CD4-positive, alpha-beta memory T cell (primary cell): ENCODE results near the gene CAPN7. TPM values are rescaled to one million over a fixed set of nuclear protein-coding genes. Genes with fewer than 3 reads are reported as not detected.

Experiments used
- CTCF ChIA-PET: fragments of 350-600 bp; sonication (Branson Sonifier 250); formaldehyde crosslinking; loops from one replicate; lab custom pipeline; 2021; ENCODE audit warnings: inconsistent platforms; ENCODE audit not compliant: partially characterized antibody; lab: Charles Lee
- POLR2A ChIA-PET: fragments of 350-600 bp; sonication (Branson Sonifier 250); formaldehyde crosslinking; loops from one replicate; lab custom pipeline; 2021; ENCODE audit not compliant: partially characterized antibody; lab: Charles Lee
- DNase-seq, 5 donors: peaks; one replicate each; pipeline versions ENCODE4 v3.0.0 to v3.0.0-alpha.2; 2020 to 2022; ENCODE audit warnings: mixed read lengths in 1 of 5
- H3K27ac ChIP-seq: one replicate; pipeline ENCODE4 v1.7.0; 2013; ENCODE audit warnings: low read depth, low read length
- H3K27me3 ChIP-seq: 2 replicates; pipeline ENCODE4 v1.7.0; 2013; ENCODE audit warnings: mild to moderate bottlenecking, low read length, moderate library complexity; ENCODE audit not compliant: insufficient read depth
- H3K36me3 ChIP-seq: 2 replicates; pipeline ENCODE4 v1.7.0; 2013; ENCODE audit warnings: mild to moderate bottlenecking, low read length, moderate library complexity; ENCODE audit not compliant: insufficient read depth
- H3K4me1 ChIP-seq: 2 replicates; pipeline ENCODE4 v1.7.0; 2013; ENCODE audit warnings: mild to moderate bottlenecking, low read length, moderate library complexity; ENCODE audit not compliant: insufficient read depth
- H3K4me3 ChIP-seq, 2 donors: one replicate each; pipeline ENCODE4 v1.7.0; 2013; ENCODE audit warnings: low read length in 2 of 2, mild to moderate bottlenecking in 1 of 2
- H3K9me3 ChIP-seq, 2 donors: one replicate each; pipeline ENCODE4 v1.7.0; 2013; ENCODE audit warnings: low read length in 2 of 2, control low read depth in 1 of 2; ENCODE audit not compliant: control insufficient read depth in 1 of 2
- H3K27ac Mint-ChIP-seq, 7 donors: one replicate each; pipeline ENCODE4 v1.8.0; 2020 to 2021; ENCODE audit warnings: mixed read lengths in 7 of 7, mild to moderate bottlenecking in 6 of 7, inconsistent platforms in 3 of 7, moderate library complexity in 3 of 7
- H3K27me3 Mint-ChIP-seq, 2 donors: one replicate each; pipeline ENCODE4 v1.8.0; 2020 to 2021; ENCODE audit warnings: mixed read lengths in 2 of 2
- H3K36me3 Mint-ChIP-seq, 2 donors: one replicate each; pipeline ENCODE4 v1.8.0; 2020 to 2021; ENCODE audit warnings: mixed read lengths in 2 of 2, inconsistent platforms in 1 of 2, mild to moderate bottlenecking in 1 of 2
- H3K4me1 Mint-ChIP-seq, 4 donors: one replicate each; pipeline ENCODE4 v1.8.0; 2020 to 2021; ENCODE audit warnings: mixed read lengths in 4 of 4, mild to moderate bottlenecking in 1 of 4
- H3K4me3 Mint-ChIP-seq, 8 donors: one replicate each; pipeline ENCODE4 v1.8.0; 2020 to 2021; ENCODE audit warnings: mixed read lengths in 8 of 8, mild to moderate bottlenecking in 7 of 8, moderate library complexity in 6 of 8, inconsistent platforms in 3 of 8
- H3K9me3 Mint-ChIP-seq, 8 donors: one replicate each; pipeline ENCODE4 v1.8.0; 2020 to 2021; ENCODE audit warnings: mixed read lengths in 8 of 8, mild to moderate bottlenecking in 5 of 8, inconsistent platforms in 3 of 8, moderate library complexity in 1 of 8
- intact Hi-C: fragments of 100-400 bp; cut with micrococcal nuclease; formaldehyde crosslinking; loops from one replicate; pipeline ENCODE4 v1.15.1; 2023
- polyA plus RNA-seq, 2 donors: library from polyadenylated mRNA; unstranded; fragments of 300-500 nt; fragmentation: Illumina TruSeq; gene quantifications; one replicate each; pipeline ENCODE4 v1.2.3, GENCODE V29; 2021
- total RNA-seq, 2 experiments: library from RNA; stranded (reverse); gene quantifications; one replicate each; pipeline ENCODE4 v1.2.3, GENCODE V29; 2021

Gene CAPN7
- total and polyA plus RNA-seq, 4 experiments from 2014 or later: 18.9 to 103 (median 59.6) TPM

- Mint-ChIP-seq H3K27ac (peak overlapping the region in 1 of 7 donors; percentile 73), H3K27me3 (no peaks in the 10 kb centered on the region), H3K36me3 (peaks cover 29 to 59% of the 10 kb centered on the region in 2 donors), H3K4me3 (no peak overlapping the region), H3K4me1 (peaks cover 0 to 9% (median 4%) of the 10 kb centered on the region in 4 donors), H3K9me3 (no peaks in the 10 kb centered on the region)
- Histone ChIP-seq H3K36me3 (peaks cover 52% of the 10 kb centered on the region), H3K4me3 (no peak overlapping the region), H3K9me3 (no peaks in the 10 kb centered on the region), H3K27me3 (no peaks in the 10 kb centered on the region), H3K27ac (no peak overlapping the region), H3K4me1 (no peaks in the 10 kb centered on the region)
- DNase-seq: peak; percentile 36 to 51 (median 44)
- ChIA-PET POLR2A (interaction anchor here (1.1 kb wide), 1 partner anchor 34 kb away, joined by 4 read pairs; no protein-coding TSS in a partner anchor), CTCF (interaction anchor here (0.7 to 5.7 kb wide), 6 partner anchors 11 to 317 kb away, joined by 3 to 21 read pairs (median 4); partner anchors contain the start of gene CAPN7)
- intact Hi-C loops: loop anchor here (1.0 to 5.0 kb wide), 3 partner anchors 34 to 164 kb away; partner anchors contain the start of gene CAPN7
These were observed 35.3 kb downstream of the CAPN7 start for GRCh38 chr3:15241341-15241740.

- Histone ChIP-seq H3K4me1 (no peaks in the 10 kb centered on the region), H3K27me3 (no peaks in the 10 kb centered on the region), H3K9me3 (no peaks in the 10 kb centered on the region), H3K4me3 (no peak overlapping the region), H3K36me3 (peaks cover 63% of the 10 kb centered on the region), H3K27ac (no peak overlapping the region)
- POLR2A ChIA-PET: no interaction called here
- peak overlapping the region in 6 of 7 donors; percentile 7 to 83 (median 25) for H3K27ac Mint-ChIP-seq
- no peaks in the 10 kb centered on the region for H3K27me3 Mint-ChIP-seq
- H3K4me1 Mint-ChIP-seq: peaks cover 0 to 14% (median 5%) of the 10 kb centered on the region in 4 donors
- CTCF ChIA-PET: interaction anchor here (1.2 kb wide), 1 partner anchor 24 kb away, joined by 4 read pairs; no protein-coding TSS in a partner anchor
- no peaks in the 10 kb centered on the region for H3K9me3 Mint-ChIP-seq
- peaks cover 33 to 65% of the 10 kb centered on the region in 2 donors for H3K36me3 Mint-ChIP-seq
- DNase-seq: no peak
- no peak overlapping the region for H3K4me3 Mint-ChIP-seq
- intact Hi-C loops: loop anchor here (5.0 kb wide), 1 partner anchor 37 kb away; the partner anchor contains the start of gene CAPN7
These were observed 37.9 kb downstream of the CAPN7 start for GRCh38 chr3:15243822-15244482.

GRCh38 chr3:15246186-15246585, 40.1 kb downstream of the CAPN7 start:
- H3K27me3 ChIP-seq: no peaks in the 10 kb centered on the region
- peaks cover 50% of the 10 kb centered on the region for H3K36me3 ChIP-seq
- H3K4me3 Mint-ChIP-seq: no peak overlapping the region
- H3K27ac ChIP-seq: no peak overlapping the region
- ChIA-PET POLR2A (no interaction called here), CTCF (interaction anchor here (0.9 kb wide), 1 partner anchor 22 kb away, joined by 4 read pairs; no protein-coding TSS in a partner anchor)
- H3K27ac Mint-ChIP-seq: peak overlapping the region in 1 of 7 donors; percentile 39
- peaks cover 0 to 14% (median 5%) of the 10 kb centered on the region in 4 donors for H3K4me1 Mint-ChIP-seq
- H3K9me3 Mint-ChIP-seq: no peaks in the 10 kb centered on the region
- no peak overlapping the region for H3K4me3 ChIP-seq
- no peaks in the 10 kb centered on the region for H3K4me1 ChIP-seq
- H3K36me3 Mint-ChIP-seq: peaks cover 36 to 62% of the 10 kb centered on the region in 2 donors
- no peaks in the 10 kb centered on the region for H3K27me3 Mint-ChIP-seq
- no peaks in the 10 kb centered on the region for H3K9me3 ChIP-seq
- intact Hi-C loops: no loop called here
- no peak for DNase-seq

GRCh38 chr3:15253023-15253697, 47.1 kb downstream of the CAPN7 start:
- Histone ChIP-seq H3K27me3 (no peaks in the 10 kb centered on the region), H3K27ac (peak overlapping the region; percentile 4), H3K4me3 (no peak overlapping the region), H3K9me3 (no peaks in the 10 kb centered on the region), H3K4me1 (no peaks in the 10 kb centered on the region), H3K36me3 (peaks cover 69% of the 10 kb centered on the region)
- Mint-ChIP-seq H3K4me1 (peaks cover 0 to 15% (median 9%) of the 10 kb centered on the region in 4 donors), H3K27me3 (no peaks in the 10 kb centered on the region), H3K27ac (peak overlapping the region; percentile 1 to 95 (median 72)), H3K9me3 (no peaks in the 10 kb centered on the region), H3K36me3 (peaks cover 47 to 80% of the 10 kb centered on the region in 2 donors), H3K4me3 (no peak overlapping the region)
- CTCF ChIA-PET: interaction anchor here (1.2 to 1.3 kb wide), 2 partner anchors 12 to 51 kb away, joined by 3 read pairs; no protein-coding TSS in a partner anchor
- no peak for DNase-seq
- POLR2A ChIA-PET: interaction anchor here (0.9 to 1.2 kb wide), 2 partner anchors 47 to 79 kb away, joined by 3 read pairs; partner anchors contain the start of genes CAPN7 and SH3BP5
- intact Hi-C loops: no loop called here

GRCh38 chr3:15255215-15255614, 49.2 kb downstream of the CAPN7 start:
- POLR2A ChIA-PET: interaction anchor here (1.2 to 3.6 kb wide), 2 partner anchors 14 to 49 kb away, joined by 3 to 16 read pairs; partner anchors contain the start of gene CAPN7
- no peak for DNase-seq
- Histone ChIP-seq H3K4me1 (no peaks in the 10 kb centered on the region), H3K36me3 (peaks cover 87% of the 10 kb centered on the region), H3K27ac (no peak overlapping the region), H3K4me3 (no peak overlapping the region), H3K9me3 (no peaks in the 10 kb centered on the region), H3K27me3 (no peaks in the 10 kb centered on the region)
- intact Hi-C loops: no loop called here
- Mint-ChIP-seq H3K4me1 (peaks cover 0 to 27% (median 10%) of the 10 kb centered on the region in 4 donors), H3K36me3 (peaks cover 55 to 95% of the 10 kb centered on the region in 2 donors), H3K27me3 (no peaks in the 10 kb centered on the region), H3K27ac (peak overlapping the region in 5 of 7 donors; percentile 50 to 80 (median 71)), H3K4me3 (no peak overlapping the region), H3K9me3 (no peaks in the 10 kb centered on the region)
- CTCF ChIA-PET: interaction anchor here (1.0 to 3.8 kb wide), 2 partner anchors 12 to 52 kb away, joined by 4 to 31 read pairs; no protein-coding TSS in a partner anchor

- Histone ChIP-seq H3K4me1 (no peaks in the 10 kb centered on the region), H3K27me3 (no peaks in the 10 kb centered on the region), H3K27ac (no peak overlapping the region), H3K36me3 (peaks cover 91% of the 10 kb centered on the region), H3K9me3 (no peaks in the 10 kb centered on the region), H3K4me3 (no peak overlapping the region)
- H3K9me3 Mint-ChIP-seq: no peaks in the 10 kb centered on the region
- no peaks in the 10 kb centered on the region for H3K27me3 Mint-ChIP-seq
- H3K4me1 Mint-ChIP-seq: peaks cover 6 to 38% (median 11%) of the 10 kb centered on the region in 4 donors
- ChIA-PET POLR2A (interaction anchor here (0.8 to 3.6 kb wide), 3 partner anchors 12 to 91 kb away, joined by 3 to 16 read pairs (median 3); partner anchors contain the start of gene CAPN7), CTCF (interaction anchor here (0.9 to 3.8 kb wide), 3 partner anchors 10 to 113 kb away, joined by 3 to 31 read pairs (median 8); partner anchors contain the start of gene SH3BP5)
- peaks cover 65 to 97% of the 10 kb centered on the region in 2 donors for H3K36me3 Mint-ChIP-seq
- peak overlapping the region in 6 of 7 donors; percentile 8 to 83 (median 58) for H3K27ac Mint-ChIP-seq
- intact Hi-C loops: no loop called here
- H3K4me3 Mint-ChIP-seq: peak overlapping the region in 1 of 8 donors; percentile 31
- DNase-seq: no peak
These were observed 50.9 kb downstream of the CAPN7 start for GRCh38 chr3:15256861-15257341.
